IMR-90 (cell line): ENCODE measurements around the gene KAZN.

ENCODE experiments used
- MAFK ChIP-seq: IDR thresholded peaks from 2 replicates; pipeline ENCODE4 v1.6.1; 2012; ENCODE audit warnings: low read depth, low read length, improper control_type of control experiment
- TF ChIP-seq, protein P1 (sequence below): conservative IDR thresholded peaks from 2 replicates; pipeline ENCODE4 v1.5.1; 2012; ENCODE audit warnings: mild to moderate bottlenecking, low read depth, low read length, improper control_type of control experiment

DNA sequence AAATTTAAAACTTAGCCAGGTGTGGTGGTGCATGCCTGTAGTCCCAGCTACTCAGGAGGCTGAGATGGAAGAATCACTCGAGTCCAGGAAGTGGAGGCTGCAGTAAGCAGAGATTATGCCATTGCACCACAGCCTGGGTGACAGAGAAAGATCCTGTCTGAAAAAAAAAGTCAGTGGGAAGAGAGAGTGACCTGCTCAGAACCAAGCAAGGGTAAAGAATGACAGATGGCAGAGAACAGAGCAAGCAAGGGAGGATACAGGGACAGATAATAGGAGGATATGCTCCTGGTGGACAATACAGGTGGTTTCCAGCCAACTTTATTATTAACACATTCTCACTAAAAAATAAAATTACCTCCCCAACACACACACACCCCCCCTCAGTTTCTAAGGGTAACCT lies 550.5 kb downstream of the KAZN start:
- TF ChIP-seq, protein P1, sequence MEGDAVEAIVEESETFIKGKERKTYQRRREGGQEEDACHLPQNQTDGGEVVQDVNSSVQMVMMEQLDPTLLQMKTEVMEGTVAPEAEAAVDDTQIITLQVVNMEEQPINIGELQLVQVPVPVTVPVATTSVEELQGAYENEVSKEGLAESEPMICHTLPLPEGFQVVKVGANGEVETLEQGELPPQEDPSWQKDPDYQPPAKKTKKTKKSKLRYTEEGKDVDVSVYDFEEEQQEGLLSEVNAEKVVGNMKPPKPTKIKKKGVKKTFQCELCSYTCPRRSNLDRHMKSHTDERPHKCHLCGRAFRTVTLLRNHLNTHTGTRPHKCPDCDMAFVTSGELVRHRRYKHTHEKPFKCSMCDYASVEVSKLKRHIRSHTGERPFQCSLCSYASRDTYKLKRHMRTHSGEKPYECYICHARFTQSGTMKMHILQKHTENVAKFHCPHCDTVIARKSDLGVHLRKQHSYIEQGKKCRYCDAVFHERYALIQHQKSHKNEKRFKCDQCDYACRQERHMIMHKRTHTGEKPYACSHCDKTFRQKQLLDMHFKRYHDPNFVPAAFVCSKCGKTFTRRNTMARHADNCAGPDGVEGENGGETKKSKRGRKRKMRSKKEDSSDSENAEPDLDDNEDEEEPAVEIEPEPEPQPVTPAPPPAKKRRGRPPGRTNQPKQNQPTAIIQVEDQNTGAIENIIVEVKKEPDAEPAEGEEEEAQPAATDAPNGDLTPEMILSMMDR: no peak
- no peak for TF ChIP-seq MAFK
